NOMO-1 treated with dmso at 0.1 percent for 144 hours (cell line): ENCODE data around the gene RASA3.
"Not testable (repeated sequence)": the region's sequence is repeated elsewhere in the genome, so short reads cannot be mapped to it uniquely, and the experiment has no call there.

ENCODE experiments used
- DNase-seq: peaks from one replicate; lab custom pipeline; 2025; ENCODE audit not compliant: unreplicated experiment; lab: John Stamatoyannopoulos, UW

Gene RASA3

GRCh38 chr13:114142640-114143490 is 10.4 kb upstream of the RASA3 start:
- DNase-seq, result no peak

GRCh38 chr13:114142137-114142550 is 9.7 kb upstream of the RASA3 start:
- no peak for DNase-seq

GRCh38 chr13:114141261-114141996 is 9.0 kb upstream of the RASA3 start:
- no peak for DNase-seq

- DNase-seq, result no peak
Measured at GRCh38 chr13:114140906-114141250, 8.5 kb upstream of the RASA3 start.

GRCh38 chr13:114140131-114140905 is 7.9 kb upstream of the RASA3 start:
- no peak for DNase-seq

- DNase-seq, result no peak
Measured at GRCh38 chr13:114136576-114136975, 4.2 kb upstream of the RASA3 start.

GRCh38 chr13:114135731-114136171 is 3.3 kb upstream of the RASA3 start:
- no peak for DNase-seq

- DNase-seq, result no peak
Measured at GRCh38 chr13:114134944-114135610, 2.7 kb upstream of the RASA3 start.

GRCh38 chr13:114134111-114134943 is 1.9 kb upstream of the RASA3 start:
- DNase-seq, result no peak

- DNase-seq, result not testable (repeated sequence)
Measured at GRCh38 chr13:114133552-114133951, 1.1 kb upstream of the RASA3 start.

- not testable (repeated sequence) for DNase-seq
Measured at GRCh38 chr13:114133126-114133525, 703 bp upstream of the RASA3 start.

- no peak for DNase-seq
Measured at GRCh38 chr13:114131583-114132418, 622 bp downstream of the RASA3 start.

GRCh38 chr13:114130837-114131582 is 1.4 kb downstream of the RASA3 start:
- peak; percentile 61 for DNase-seq

GRCh38 chr13:114130131-114130836 is 2.1 kb downstream of the RASA3 start:
- DNase-seq, result no peak

- DNase-seq, result no peak
Measured at GRCh38 chr13:114129649-114130062, 2.8 kb downstream of the RASA3 start.

GRCh38 chr13:114128624-114129522 is 3.5 kb downstream of the RASA3 start:
- peak; percentile 82 for DNase-seq

GRCh38 chr13:114128348-114128623 is 4.1 kb downstream of the RASA3 start:
- no peak for DNase-seq
